HEK293 (cell line): Measurements from ENCODE around the gene DTX3L.

Experiments
- CTCF ChIA-PET: fragments of 350-600 bp; formaldehyde crosslinking; extraction: SDS; loops from one replicate; lab custom pipeline; 2021; ENCODE audit warnings: antibody characterized with exemption; lab: Yijun Ruan, JAX
- POLR2A ChIA-PET: fragments of 300-600 bp; formaldehyde crosslinking; extraction: SDS; loops from one replicate; lab custom pipeline; 2020; ENCODE audit warnings: antibody characterized with exemption, inconsistent platforms; lab: Yijun Ruan, JAX
- H3K27ac ChIP-seq: fragments of 200-500 bp; sonication (Bioruptor generic); 2 replicates; pipeline ENCODE4 v1.5.1; 2014; ENCODE audit warnings: low read depth, low read length, control low read depth, inconsistent platforms; ENCODE audit errors: extremely low read depth
- H3K36me3 ChIP-seq, 2 experiments: fragments of 200-500 bp in 1 of 2; sonication (Bioruptor generic) in 1 of 2; 1 replicate in 1 of 2; 2 replicates in 1 of 2; pipeline ENCODE4 v1.5.1; 2014 to 2017; ENCODE audit warnings: inconsistent platforms in 2 of 2, low read length in 2 of 2; ENCODE audit not compliant: control insufficient read depth in 2 of 2, insufficient read depth in 1 of 2
- H3K4me1 ChIP-seq: fragments of 200-500 bp; sonication (Bioruptor generic); 2 replicates; pipeline ENCODE4 v1.5.1; 2014; ENCODE audit warnings: mild to moderate bottlenecking, low read length, inconsistent platforms; ENCODE audit not compliant: control insufficient read depth, insufficient read depth
- H3K4me3 ChIP-seq: 2 replicates; pipeline ENCODE4 v1.5.1; 2011; ENCODE audit warnings: low read depth, mild to moderate bottlenecking, control low read depth, low read length, moderate library complexity
- H3K9me3 ChIP-seq: fragments of 200-500 bp; sonication (Bioruptor generic); 2 replicates; pipeline ENCODE4 v1.5.1; 2014; ENCODE audit warnings: low read depth, low read length, inconsistent platforms; ENCODE audit not compliant: control insufficient read depth, insufficient read depth
- GLI2 ChIP-seq: fragments of 450-650 bp; formaldehyde crosslinking; IDR thresholded peaks from 2 replicates; pipeline ENCODE4; 2017; ENCODE audit warnings: missing biosample characterization, missing genetic modification characterization, low read depth, borderline replicate concordance
- KLF8 ChIP-seq: fragments of 450-650 bp; formaldehyde crosslinking; IDR thresholded peaks from 2 replicates; pipeline ENCODE4 v1.5.1; 2016; ENCODE audit warnings: missing biosample characterization, missing genetic modification characterization
- MYNN ChIP-seq: fragments of 450-650 bp; formaldehyde crosslinking; IDR thresholded peaks from 2 replicates; pipeline ENCODE4 v1.5.1; 2016; ENCODE audit warnings: missing biosample characterization, missing genetic modification characterization, borderline replicate concordance
- SP2 ChIP-seq: fragments of 450-650 bp; formaldehyde crosslinking; IDR thresholded peaks from 2 replicates; pipeline ENCODE4 v1.5.1; 2016; ENCODE audit warnings: missing biosample characterization, missing genetic modification characterization
- ZBTB17 ChIP-seq: fragments of 450-650 bp; formaldehyde crosslinking; IDR thresholded peaks from 2 replicates; pipeline ENCODE4 v1.5.1; 2016; ENCODE audit warnings: missing biosample characterization, missing genetic modification characterization
- ZNF214 ChIP-seq: fragments of 450-650 bp; formaldehyde crosslinking; IDR thresholded peaks from 2 replicates; pipeline ENCODE4 v1.5.1; 2017; ENCODE audit warnings: missing biosample characterization, mild to moderate bottlenecking, missing genetic modification characterization, borderline replicate concordance
- ZNF362 ChIP-seq: fragments of 450-650 bp; formaldehyde crosslinking; IDR thresholded peaks from 2 replicates; pipeline ENCODE4 v1.5.1; 2016; ENCODE audit warnings: missing biosample characterization, missing genetic modification characterization
- ZNF391 ChIP-seq: fragments of 450-650 bp; formaldehyde crosslinking; IDR thresholded peaks from 2 replicates; pipeline ENCODE4 v1.5.1; 2016; ENCODE audit warnings: low read depth, missing biosample characterization, missing genetic modification characterization, borderline replicate concordance
- ZNF473 ChIP-seq: fragments of 450-650 bp; formaldehyde crosslinking; IDR thresholded peaks from 2 replicates; pipeline ENCODE4 v1.5.1; 2017; ENCODE audit warnings: missing biosample characterization, missing genetic modification characterization
- ZNF544 ChIP-seq: fragments of 450-650 bp; formaldehyde crosslinking; IDR thresholded peaks from 2 replicates; pipeline ENCODE4 v1.5.0; 2017; ENCODE audit warnings: missing biosample characterization, missing genetic modification characterization
- ZNF555 ChIP-seq: fragments of 450-650 bp; formaldehyde crosslinking; conservative IDR thresholded peaks from 2 replicates; pipeline ENCODE4 v1.5.1; 2017; ENCODE audit warnings: missing biosample characterization, mild to moderate bottlenecking, missing genetic modification characterization, inconsistent platforms
- ZNF561 ChIP-seq: fragments of 450-650 bp; IDR thresholded peaks from 2 replicates; pipeline ENCODE4 v1.5.1; 2018; ENCODE audit warnings: missing biosample characterization, missing genetic modification characterization, borderline replicate concordance
- ZNF629 ChIP-seq: fragments of 450-650 bp; formaldehyde crosslinking; IDR thresholded peaks from 2 replicates; pipeline ENCODE4 v1.5.1; 2017; ENCODE audit warnings: missing biosample characterization, missing genetic modification characterization
- ZNF747 ChIP-seq: fragments of 450-650 bp; formaldehyde crosslinking; IDR thresholded peaks from 2 replicates; pipeline ENCODE4 v1.5.1; 2016; ENCODE audit warnings: missing biosample characterization, missing genetic modification characterization
- ZNF837 ChIP-seq: fragments of 450-650 bp; formaldehyde crosslinking; IDR thresholded peaks from 2 replicates; pipeline ENCODE4 v1.5.1; 2016; ENCODE audit warnings: missing biosample characterization, missing genetic modification characterization
- ZSCAN16 ChIP-seq: fragments of 450-650 bp; formaldehyde crosslinking; IDR thresholded peaks from 2 replicates; pipeline ENCODE4 v1.5.1; 2016; ENCODE audit warnings: missing biosample characterization, missing genetic modification characterization
- TF ChIP-seq, protein P1 (sequence below): fragments of 450-650 bp; formaldehyde crosslinking; IDR thresholded peaks from 2 replicates; pipeline ENCODE4 v1.5.1; 2016; ENCODE audit warnings: missing biosample characterization, missing genetic modification characterization
- TF ChIP-seq, protein P2 (sequence below): fragments of 450-650 bp; formaldehyde crosslinking; IDR thresholded peaks from 2 replicates; pipeline ENCODE4 v1.5.1; 2017; ENCODE audit warnings: missing biosample characterization, missing genetic modification characterization

The DTX3L gene

DNA sequence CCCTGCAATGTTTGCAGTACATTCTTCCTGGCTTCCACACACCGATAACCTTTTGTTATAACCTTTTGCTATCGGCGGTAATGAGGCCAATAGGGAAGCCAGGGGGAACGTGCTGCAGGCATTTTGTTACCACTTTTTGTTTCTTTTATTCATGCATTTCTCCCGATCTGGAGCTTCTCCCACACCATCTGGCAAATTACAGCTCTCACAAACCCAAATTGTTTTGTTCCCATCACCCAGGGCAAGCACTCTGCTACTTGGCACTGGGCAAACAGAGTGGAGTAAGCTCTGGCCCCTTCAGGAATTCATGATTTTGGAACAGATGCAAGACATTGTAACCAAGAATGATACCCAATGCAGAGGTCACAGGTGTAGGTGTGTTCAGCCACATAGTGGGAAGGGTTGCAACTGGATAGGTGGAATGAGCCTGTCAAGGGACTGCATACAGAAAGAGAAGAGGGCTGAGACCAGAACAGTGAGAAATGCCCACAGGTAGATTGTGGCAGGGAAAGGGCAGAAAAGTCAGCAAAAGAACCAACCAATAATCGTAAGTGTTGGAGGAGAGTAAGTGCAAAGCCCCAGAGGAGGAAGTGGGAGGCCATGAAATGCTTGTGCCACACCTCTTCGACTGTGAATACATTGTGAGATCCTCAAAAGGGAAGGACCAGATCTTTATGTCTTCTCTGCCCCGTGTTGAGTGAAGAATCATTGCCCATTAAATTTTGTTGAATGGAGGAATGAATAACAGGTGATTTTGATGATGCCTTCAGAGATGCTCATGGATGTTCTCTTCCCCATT lies 59.1 kb downstream of the DTX3L start:
- Histone ChIP-seq H3K36me3 (no peaks in the 10 kb centered on the region), H3K27ac (no peak overlapping the region), H3K9me3 (no peaks in the 10 kb centered on the region), H3K4me1 (no peaks in the 10 kb centered on the region), H3K4me3 (no peak overlapping the region)
- POLR2A ChIA-PET = no interaction called here
- TF ChIP-seq ZBTB17 = no peak
- no peak for TF ChIP-seq ZNF544 (tag by site-specific recombination)
- TF ChIP-seq ZNF555 (tag by site-specific recombination) = no peak
- TF ChIP-seq, protein P1, sequence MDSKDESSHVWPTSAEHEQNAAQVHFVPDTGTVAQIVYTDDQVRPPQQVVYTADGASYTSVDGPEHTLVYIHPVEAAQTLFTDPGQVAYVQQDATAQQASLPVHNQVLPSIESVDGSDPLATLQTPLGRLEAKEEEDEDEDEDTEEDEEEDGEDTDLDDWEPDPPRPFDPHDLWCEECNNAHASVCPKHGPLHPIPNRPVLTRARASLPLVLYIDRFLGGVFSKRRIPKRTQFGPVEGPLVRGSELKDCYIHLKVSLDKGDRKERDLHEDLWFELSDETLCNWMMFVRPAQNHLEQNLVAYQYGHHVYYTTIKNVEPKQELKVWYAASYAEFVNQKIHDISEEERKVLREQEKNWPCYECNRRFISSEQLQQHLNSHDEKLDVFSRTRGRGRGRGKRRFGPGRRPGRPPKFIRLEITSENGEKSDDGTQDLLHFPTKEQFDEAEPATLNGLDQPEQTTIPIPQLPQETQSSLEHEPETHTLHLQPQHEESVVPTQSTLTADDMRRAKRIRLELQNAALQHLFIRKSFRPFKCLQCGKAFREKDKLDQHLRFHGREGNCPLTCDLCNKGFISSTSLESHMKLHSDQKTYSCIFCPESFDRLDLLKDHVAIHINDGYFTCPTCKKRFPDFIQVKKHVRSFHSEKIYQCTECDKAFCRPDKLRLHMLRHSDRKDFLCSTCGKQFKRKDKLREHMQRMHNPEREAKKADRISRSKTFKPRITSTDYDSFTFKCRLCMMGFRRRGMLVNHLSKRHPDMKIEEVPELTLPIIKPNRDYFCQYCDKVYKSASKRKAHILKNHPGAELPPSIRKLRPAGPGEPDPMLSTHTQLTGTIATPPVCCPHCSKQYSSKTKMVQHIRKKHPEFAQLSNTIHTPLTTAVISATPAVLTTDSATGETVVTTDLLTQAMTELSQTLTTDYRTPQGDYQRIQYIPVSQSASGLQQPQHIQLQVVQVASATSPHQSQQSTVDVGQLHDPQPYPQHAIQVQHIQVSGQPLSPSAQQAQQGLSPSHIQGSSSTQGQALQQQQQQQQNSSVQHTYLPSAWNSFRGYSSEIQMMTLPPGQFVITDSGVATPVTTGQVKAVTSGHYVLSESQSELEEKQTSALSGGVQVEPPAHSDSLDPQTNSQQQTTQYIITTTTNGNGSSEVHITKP (tag by site-specific recombination) = no peak
- TF ChIP-seq KLF8 (tag by site-specific recombination) = no peak
- no peak for TF ChIP-seq ZSCAN16 (tag by site-specific recombination)
- TF ChIP-seq ZNF837 = no peak
- no peak for TF ChIP-seq GLI2
- no peak for TF ChIP-seq ZNF362
- TF ChIP-seq, protein P2, sequence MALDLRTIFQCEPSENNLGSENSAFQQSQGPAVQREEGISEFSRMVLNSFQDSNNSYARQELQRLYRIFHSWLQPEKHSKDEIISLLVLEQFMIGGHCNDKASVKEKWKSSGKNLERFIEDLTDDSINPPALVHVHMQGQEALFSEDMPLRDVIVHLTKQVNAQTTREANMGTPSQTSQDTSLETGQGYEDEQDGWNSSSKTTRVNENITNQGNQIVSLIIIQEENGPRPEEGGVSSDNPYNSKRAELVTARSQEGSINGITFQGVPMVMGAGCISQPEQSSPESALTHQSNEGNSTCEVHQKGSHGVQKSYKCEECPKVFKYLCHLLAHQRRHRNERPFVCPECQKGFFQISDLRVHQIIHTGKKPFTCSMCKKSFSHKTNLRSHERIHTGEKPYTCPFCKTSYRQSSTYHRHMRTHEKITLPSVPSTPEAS (tag by site-specific recombination) = no peak
- no peak for TF ChIP-seq ZNF747 (tag by site-specific recombination)
- TF ChIP-seq ZNF391 (tag by site-specific recombination) = no peak
- TF ChIP-seq ZNF561 (tag by site-specific recombination) = no peak
- TF ChIP-seq MYNN (tag by site-specific recombination) = no peak
- no peak for TF ChIP-seq SP2 (tag by site-specific recombination)
- no peak for TF ChIP-seq ZNF629 (tag by site-specific recombination)
- no peak for TF ChIP-seq ZNF473 (tag by site-specific recombination)
- no peak for TF ChIP-seq ZNF214 (tag by site-specific recombination)
- CTCF ChIA-PET = interaction anchor here (0.6 kb wide), 1 partner anchor 16 kb away, joined by 3 read pairs; no protein-coding TSS in a partner anchor
